Fibroblast of skin of scalp (primary cell): ENCODE results near the gene MCOLN1.
"Not testable (repeated sequence)": the region's sequence is repeated elsewhere in the genome, so short reads cannot be mapped to it uniquely, and the experiment has no call there.

Source experiments
- DNase-seq: peaks from one replicate; pipeline ENCODE4 v3.0.0-alpha.2; 2013

Gene MCOLN1

DNA sequence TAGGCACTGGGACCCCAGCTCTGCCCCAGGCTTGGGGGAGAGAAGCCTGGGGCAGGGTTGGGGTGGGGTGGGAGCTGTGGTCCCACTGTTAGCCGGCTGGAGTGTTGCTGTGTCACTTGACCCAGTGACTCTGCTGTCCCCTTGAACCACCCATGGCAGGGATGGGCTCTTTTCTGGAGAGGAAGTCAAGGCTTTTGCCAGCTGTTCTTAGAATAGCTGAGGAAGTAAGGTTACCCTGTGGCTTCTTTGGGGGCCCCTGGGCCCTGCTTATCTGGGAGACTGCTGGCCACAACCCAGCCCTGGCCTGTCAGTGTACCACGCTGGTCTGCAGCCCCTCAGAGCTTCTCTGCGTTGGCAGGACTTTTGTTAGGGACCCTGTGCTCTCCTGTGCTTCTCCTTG is 22.2 kb downstream of the MCOLN1 start:
- DNase-seq, result no peak

DNA sequence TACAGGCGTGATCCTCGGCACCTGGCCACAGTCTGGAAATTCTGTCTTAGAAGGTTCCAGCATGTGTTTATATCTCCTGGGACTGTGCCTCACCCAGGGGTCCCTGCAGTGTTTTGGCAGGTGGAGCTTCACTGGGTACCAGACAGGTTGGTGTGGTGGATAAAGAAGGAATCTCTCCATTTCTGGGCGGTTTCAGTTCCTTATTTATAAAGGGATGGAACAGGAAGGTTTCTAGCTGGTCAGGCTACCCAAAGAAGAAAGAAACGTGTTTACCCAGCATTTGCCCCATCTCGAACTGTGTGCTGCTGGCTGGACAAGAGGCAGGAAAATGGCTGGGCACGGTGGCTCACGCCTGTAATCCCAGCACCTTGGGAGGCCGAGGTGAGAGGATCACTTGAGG is 22.9 kb downstream of the MCOLN1 start:
- DNase-seq, result no peak

DNA sequence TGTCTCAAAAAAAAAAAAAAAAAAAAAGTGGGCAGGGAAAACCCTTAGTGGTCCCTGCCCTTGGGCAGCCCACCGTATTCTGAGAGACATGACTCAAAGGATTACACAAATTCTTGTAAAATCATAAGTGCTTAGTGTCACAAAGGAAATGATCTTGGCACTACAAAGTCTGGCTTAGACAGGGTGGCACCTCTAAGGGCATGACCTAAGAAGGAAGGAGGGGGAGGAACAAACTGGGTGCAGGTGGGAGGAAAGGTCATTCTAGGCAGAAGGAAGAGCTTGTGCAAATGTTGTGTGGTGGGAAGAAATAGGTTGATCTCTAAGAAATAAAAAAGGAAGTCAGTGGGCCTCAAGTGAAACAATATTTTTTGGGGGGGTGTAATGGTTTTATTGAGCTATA is 23.5 kb downstream of the MCOLN1 start:
- DNase-seq, result no peak

DNA sequence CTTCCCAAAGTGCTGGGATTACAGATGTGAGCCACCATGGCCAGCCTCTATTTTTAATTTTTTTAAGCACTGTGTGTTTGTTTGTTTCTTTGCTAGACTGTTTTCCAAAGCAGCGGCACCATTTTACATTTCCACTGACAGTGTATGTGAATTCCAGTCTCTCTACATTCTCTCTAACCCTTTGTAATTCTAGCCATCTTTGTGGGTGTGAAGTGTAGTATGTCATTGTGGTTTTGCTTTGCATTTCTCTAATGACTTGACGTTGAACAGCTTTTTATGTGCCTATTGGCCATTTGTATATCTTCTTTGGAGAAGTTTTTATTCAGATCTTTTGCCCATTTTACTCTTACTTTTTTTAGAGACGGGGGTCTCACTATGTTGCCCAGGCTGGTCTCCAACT is 24.7 kb downstream of the MCOLN1 start:
- DNase-seq, result no peak

DNA sequence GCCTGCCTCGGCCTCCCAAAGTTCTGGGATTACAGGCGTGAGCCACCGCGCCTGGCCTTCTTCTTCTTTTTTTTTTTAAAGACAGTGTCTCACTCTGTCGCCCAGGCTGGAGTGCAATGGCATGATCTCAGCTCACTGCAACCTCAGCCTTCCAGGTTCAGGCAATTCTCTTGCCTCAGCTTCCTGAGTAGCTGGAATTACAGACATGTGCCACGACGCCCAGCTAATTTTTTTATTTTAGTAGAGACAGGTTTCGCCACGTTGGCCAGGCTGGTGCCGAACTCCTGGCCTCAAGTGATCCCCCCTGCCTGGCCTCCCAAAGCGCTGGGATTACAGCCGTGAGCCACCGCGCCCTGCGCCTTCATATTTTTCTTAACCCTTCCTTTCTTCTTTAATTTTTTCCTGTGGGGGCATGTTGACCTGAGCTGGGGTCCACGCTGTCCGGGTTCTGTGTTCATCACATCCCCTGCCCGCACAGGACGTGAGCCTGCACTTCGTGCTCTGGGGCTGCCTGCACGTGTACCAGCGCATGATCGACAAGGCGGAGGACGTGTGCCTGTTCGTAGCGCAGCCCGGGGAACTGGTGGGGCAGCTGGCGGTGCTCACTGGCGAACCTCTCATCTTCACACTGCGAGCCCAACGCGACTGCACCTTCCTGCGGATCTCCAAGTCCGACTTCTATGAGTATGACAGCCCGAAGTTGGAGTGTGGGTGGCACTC is 27.2 kb downstream of the MCOLN1 start:
- no peak for DNase-seq

DNA sequence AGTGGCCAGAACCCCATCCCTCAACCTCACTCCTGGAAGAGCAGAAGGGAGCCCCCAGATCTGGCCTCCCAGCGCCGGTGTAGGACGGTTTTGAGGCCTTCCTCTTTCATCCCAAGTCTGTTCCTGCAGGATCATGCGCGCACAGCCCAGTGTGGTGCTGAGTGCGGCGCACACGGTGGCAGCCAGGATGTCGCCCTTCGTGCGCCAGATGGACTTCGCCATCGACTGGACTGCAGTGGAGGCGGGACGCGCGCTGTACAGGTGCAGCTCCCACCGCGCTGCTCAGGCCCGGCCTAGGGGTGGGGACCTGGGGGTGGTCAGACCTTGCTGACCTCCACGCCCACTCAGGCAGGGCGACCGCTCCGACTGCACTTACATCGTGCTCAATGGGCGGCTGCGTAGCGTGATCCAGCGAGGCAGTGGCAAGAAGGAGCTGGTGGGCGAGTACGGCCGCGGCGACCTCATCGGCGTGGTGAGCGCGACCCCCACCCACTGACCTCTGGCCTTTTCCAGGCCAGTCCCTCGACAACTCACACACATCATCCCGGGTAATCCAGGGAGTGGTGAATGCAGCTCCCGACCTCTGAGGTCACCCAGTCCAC is 27.8 kb downstream of the MCOLN1 start:
- DNase-seq, result no peak

DNA sequence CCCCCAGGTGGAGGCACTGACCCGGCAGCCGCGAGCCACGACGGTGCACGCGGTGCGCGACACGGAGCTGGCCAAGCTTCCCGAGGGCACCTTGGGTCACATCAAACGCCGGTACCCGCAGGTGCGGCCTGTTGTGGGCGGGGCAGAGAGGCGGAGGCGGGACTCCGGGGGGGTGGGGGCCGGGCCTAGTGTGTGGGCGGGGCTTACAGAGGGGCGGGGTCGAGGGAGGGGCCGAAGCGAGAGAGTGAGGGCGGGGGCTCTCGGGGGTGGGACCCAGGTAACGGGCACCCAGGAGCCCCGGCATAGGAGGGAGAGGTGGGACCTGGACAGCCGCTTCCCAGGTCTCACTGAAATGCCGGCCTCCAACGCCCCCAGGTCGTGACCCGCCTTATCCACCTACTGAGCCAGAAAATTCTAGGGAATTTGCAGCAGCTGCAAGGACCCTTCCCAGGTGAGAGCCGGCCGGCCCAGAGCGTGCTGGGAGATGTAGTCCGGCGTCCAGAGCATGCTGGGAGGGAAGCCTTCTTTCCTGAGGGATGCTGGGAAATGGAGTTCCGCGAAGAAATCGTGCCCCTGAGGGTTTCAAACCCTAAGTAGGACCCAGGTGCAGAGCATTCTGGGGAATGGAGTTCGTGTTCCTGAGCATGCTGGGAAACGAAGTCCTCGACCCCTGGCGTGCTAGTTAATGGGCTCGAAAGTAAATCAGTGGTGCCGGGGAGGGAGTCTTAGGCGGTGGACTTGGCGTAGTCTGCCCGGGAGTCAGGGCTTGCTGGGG is 28.8 kb downstream of the MCOLN1 start:
- peak; percentile 63 for DNase-seq

DNA sequence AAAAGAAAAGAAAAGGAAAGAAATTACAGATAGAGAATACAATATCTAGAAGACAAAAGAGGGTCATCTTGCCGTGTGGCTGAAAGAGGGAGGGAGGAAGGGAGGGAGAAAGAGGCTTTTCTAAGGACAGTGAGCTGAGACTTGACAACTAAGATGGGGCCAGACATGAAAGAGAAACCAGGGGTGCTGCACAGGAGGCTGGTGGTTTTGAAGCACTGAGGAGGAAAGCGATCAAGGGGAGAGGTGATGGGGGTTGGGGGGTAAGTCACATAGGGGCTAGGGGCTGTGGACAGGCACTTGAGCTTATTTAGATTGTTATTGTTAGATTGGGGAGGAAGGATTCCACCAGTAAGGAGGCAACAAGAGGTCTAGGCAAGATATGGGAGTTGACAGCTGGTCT is 30.4 kb downstream of the MCOLN1 start:
- no peak for DNase-seq

DNA sequence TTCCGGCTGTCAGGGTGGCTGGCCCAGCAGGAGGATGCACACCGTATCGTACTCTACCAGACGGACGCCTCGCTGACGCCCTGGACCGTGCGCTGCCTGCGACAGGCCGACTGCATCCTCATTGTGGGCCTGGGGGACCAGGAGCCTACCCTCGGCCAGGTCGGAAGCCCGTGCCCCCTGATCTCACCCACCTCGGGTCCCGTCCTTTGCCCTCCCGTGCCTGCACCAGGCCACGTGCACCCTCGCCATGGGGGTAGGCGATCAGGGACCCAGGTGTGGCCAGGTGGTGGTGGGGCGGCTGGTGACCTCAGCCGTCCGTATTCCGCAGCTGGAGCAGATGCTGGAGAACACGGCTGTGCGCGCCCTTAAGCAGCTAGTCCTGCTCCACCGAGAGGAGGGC is 32.1 kb downstream of the MCOLN1 start:
- no peak for DNase-seq

DNA sequence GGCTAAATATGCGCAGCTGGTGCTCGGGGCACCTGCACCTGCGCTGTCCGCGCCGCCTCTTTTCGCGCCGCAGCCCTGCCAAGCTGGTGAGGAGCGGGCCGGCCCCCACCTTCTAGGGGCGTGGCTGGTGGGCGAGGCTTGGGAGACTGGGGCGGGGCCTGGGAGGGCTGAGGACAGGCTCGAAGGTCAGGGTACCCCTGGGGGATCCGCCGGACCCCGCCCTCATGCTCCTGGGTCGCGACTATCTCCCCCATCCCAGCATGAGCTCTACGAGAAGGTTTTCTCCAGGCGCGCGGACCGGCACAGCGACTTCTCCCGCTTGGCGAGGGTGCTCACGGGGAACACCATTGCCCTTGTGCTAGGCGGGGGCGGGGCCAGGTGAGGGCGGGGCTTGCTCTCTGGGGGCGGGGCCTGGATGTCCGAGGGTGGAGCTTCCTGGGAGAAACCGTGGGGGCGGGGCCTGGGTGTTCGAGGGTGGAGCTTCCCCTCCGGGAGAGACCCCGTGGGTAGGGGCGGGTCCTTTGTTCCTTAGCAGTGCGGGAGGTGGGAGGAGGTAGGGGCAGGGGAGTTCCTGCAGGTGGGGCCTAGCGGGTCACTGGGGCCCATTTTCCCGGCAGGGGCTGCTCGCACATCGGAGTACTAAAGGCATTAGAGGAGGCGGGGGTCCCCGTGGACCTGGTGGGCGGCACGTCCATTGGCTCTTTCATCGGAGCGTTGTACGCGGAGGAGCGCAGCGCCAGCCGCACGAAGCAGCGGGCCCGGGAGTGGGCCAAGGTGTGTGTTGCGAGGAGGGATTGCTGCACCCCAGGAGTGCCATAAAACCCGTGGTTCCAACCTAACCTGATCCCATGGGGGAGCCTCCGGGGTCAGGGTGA is 32.8 kb downstream of the MCOLN1 start:
- DNase-seq, result no peak

DNA sequence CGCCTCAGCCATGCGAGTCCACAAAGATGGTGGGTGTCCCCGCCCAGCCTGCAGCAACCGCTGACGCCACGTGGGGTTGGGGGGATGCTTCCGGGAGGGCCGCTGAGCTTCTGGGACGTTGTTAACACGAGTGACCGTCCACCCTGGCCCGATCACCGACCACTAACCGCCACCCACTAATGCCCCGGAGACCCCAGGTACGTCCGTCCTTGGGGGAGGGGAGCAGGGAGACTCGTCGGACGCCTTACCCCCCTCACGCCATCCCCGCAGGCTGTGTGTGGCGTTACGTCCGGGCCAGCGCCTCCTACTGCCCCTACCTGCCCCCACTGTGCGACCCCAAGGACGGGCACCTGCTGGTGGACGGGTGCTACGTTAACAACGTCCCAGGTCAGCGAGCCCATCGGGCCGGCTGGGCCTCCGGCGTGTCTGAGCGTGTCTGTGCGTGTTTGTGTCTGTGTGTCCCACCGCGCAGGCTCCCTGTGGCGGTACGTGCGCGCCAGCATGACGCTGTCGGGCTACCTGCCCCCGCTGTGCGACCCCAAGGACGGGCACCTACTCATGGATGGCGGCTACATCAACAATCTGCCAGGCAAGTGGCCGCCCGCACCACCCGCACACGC is 34.4 kb downstream of the MCOLN1 start:
- no peak for DNase-seq

DNA sequence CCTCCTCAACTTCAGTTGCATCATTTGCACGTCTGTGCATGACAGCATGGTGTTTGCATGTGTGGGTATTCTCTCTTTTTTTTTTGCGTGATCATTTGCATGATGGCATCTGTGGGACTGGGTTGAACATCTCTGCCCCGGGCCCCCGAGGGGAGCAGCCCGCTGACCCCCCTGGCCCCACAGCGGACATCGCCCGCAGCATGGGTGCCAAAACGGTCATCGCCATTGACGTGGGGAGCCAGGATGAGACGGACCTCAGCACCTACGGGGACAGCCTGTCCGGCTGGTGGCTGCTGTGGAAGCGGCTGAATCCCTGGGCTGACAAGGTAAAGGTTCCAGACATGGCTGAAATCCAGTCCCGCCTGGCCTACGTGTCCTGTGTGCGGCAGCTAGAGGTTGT is 36.2 kb downstream of the MCOLN1 start:
- no peak for DNase-seq

DNA sequence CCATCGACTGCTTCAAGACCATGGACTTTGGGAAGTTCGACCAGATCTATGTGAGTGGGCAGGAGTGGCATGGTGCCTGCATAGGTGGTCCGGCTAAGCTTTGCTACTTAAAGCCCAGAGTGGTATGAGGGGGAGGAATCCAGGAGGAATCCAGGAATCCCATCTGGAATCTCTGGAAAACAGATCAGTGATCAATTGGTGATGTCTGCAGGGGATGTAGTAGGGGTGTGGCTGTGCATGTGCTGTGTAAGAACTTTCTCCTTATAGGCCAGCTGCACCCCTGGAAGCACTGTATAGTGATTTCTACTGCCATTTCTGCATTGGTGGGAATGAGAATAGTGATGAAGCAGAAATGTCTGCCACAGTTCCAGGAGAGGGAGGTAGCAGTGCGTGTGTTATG is 36.7 kb downstream of the MCOLN1 start:
- no peak for DNase-seq

DNA sequence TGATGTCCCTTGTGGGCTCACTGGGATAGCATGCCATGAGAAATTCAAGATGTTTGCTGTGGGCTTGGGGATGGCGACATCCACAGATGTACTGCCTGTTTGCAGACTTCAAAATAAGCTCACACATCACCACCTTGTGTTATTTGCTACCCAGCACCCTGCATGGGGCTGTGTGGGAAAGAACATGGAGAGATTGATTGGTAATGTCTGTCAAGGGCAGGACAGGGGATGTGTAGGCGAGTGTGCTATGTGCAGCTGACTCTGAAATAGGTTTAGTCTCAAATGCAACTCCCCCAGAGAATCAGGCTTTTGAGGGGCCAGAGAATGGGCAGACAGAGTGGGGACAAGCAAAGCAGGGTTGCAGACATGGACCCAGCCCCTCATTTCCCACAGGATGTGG is 37.8 kb downstream of the MCOLN1 start:
- no peak for DNase-seq

DNA sequence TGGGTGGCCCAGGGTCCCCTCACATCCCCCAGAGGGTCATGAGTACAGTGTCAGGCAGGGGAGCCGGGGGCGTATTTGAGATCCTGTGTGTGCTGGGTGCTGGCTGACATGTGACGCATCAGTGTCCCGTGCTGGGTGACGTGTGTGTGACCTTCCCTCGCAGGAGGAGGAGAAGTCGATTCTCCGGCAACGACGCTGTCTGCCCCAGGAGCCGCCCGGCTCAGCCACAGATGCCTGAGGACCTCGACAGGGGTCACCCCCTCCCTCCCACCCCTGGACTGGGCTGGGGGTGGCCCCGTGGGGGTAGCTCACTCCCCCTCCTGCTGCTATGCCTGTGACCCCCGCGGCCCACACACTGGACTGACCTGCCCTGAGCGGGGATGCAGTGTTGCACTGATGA is 38.9 kb downstream of the MCOLN1 start:
- no peak for DNase-seq

DNA sequence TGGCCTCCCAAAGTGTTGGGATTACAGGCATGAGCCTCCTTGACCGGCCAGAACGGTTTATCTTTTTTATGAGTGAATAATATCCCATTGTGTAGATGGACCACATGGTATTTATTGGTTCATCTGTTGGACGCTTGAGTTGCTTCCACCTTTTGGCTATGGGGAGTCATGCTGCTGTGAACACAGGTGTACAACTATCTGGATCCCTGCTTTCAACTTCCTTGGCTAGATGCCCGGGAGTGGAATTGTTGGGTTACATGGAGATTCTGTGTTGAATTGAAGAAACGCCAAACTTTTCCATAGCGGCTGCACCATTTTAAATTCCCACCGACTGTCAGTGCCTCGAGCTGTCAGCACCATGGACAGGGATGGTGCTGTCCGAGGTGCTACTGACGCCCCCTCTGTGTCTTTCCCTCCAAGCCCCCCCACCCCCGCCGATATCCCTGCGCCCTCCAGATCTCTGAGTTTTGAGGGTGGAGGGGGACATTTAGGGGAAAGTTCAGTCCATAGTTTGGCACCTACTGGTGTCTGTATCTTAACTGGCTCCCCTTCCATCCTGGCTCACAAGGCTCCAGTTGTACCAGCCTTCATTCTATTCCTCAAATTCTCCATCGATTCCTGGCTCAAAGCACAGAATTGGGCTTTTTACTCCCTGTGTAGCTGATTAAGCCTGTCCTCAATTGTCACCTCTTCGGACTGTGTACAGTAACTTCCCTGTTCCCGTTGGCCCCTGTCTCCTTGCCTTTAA is 40.4 kb downstream of the MCOLN1 start:
- DNase-seq, result no peak

DNA sequence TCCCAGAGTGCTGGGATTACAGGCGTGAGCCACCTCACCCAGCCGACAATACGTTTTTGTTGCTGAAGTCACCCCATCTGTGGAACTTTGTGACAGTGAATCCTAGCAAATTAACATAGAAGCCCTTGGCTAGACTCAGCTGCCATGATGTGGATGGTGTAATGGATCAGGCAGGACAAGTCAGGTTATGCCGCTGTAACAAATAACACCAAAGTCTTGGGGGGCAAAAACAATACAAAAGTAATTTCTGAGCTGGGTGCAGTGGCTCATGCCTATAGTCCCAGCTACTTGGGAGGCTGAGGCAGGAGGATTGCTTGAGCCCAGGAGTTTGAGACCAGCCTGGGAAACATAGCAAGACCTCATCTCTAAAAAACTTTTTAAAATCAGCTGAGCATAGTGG is 42.4 kb downstream of the MCOLN1 start:
- no peak for DNase-seq

DNA sequence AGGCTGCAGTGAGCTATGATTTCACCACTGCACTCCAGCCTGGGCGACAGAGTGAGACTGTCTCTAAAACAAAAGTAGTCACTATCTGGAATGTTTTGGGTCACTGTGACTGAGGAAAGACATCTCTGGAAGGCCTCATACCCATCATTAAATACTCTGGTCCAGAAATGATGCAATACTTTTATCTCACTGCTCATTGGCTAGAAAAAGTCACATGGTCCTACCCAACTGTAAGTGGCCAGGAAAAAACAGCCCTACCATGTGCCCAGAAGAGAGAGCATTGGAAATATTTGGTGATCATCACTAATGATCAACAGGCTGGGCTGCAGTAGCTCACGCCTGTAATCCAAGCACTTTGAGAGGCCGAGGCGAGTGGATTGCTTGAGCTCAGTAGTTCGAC is 42.9 kb downstream of the MCOLN1 start:
- no peak for DNase-seq

DNA sequence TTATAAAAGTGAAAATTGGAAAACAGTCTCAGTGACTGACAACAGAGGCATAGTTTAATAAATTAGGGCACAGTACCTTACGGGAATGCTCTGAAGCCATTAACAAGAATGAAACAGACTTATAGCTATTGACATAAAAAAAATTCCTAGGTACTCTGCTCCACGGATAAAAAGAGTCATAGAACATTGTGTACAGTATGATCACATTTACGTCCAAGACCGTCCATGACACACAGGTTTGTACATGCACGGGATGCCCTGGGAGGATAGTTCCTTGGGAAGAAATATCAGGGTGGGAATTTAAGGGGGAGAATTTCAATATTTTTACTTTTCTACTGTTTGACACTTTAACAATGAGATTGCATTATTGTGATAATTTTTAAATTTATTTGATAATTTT is 48.3 kb downstream of the MCOLN1 start:
- no peak for DNase-seq

DNA sequence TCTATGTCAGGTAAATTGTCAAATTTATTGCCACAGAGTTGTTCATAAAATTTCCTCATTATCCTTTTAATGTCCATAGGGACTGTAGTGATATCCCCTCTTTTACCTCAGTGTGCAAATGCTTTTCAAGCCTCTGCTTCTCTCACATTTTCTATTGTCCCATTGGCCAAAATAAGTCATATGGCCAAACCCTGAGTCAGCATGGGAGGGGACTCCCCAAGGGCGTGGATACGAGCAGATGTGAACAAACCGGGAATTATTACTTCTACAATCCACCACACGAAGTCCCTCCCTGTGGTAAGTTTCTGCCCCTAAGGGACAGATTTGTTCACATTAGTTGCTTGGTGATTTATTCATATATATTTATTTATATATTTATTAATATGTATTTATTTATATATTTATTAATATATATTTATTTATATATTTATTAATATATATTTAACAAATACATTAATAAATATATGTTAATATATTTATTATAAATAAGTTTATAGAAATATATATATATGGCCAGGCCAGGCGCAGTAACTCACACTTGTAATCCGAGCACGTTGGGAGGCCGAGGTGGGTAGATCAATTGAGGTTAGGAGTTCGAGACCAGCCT is 53.1 kb downstream of the MCOLN1 start:
- no peak for DNase-seq

DNA sequence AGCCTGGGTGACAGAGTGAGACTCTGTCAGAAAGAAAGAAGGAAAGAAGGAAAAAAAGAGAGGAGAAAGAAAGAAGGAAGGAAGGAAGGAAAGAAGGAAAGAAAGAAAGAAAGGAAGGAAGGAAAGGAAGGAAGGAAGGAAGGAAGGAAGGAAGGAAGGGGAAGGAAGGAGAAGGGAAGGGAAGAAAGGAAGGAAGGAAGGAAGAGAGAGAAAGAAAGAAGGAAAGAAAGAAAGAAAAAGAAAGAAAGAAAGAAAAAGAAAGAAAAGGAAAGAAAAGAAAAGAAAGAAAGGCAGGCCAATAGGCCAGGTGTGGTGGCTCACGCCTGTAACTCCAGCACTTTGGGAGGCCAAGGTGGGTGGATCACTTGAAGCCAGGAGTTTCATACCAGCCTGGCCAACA is 55.0 kb downstream of the MCOLN1 start:
- not testable (repeated sequence) for DNase-seq
